Activated CD4-positive, alpha-beta T cell treated with anti-CD3 and anti-CD28 coated beads for 36 hours (primary cell): ENCODE results near the gene COL20A1. TPM values are rescaled to one million over a fixed set of nuclear protein-coding genes. Genes with fewer than 3 reads are reported as not detected.

Source experiments
- ATAC-seq: fragments of 200-7000 bp; cut with Tn5 transposase; one replicate; pipeline ENCODE4 v1.10.0; 2021; ENCODE audit warnings: mild to moderate bottlenecking, moderate library complexity
- CTCF ChIA-PET: fragments of 350-600 bp; sonication (Branson Sonifier 250); formaldehyde crosslinking; loops from one replicate; lab custom pipeline; 2021; ENCODE audit warnings: antibody characterized with exemption; lab: Charles Lee
- POLR2A ChIA-PET: fragments of 350-600 bp; sonication (Branson Sonifier 250); formaldehyde crosslinking; loops from one replicate; lab custom pipeline; 2021; ENCODE audit warnings: antibody characterized with exemption, inconsistent platforms; lab: Charles Lee
- DNase-seq: peaks from one replicate; pipeline ENCODE4 v3.0.0-alpha.2; 2020
- H3K27ac Mint-ChIP-seq: one replicate; pipeline ENCODE4 v1.8.0; 2021; ENCODE audit warnings: mixed read lengths
- H3K27me3 Mint-ChIP-seq: one replicate; pipeline ENCODE4 v1.8.0; 2021; ENCODE audit warnings: mixed read lengths
- H3K36me3 Mint-ChIP-seq: one replicate; pipeline ENCODE4 v1.8.0; 2021; ENCODE audit warnings: low read depth, mixed read lengths
- H3K4me1 Mint-ChIP-seq: one replicate; pipeline ENCODE4 v1.8.0; 2021; ENCODE audit warnings: mixed read lengths
- H3K4me3 Mint-ChIP-seq: one replicate; pipeline ENCODE4 v1.8.0; 2021; ENCODE audit warnings: mild to moderate bottlenecking, moderate library complexity, mixed read lengths
- H3K9me3 Mint-ChIP-seq: one replicate; pipeline ENCODE4 v1.8.0; 2021; ENCODE audit warnings: low read depth, mixed read lengths
- intact Hi-C, 2 experiments: fragments of 100-400 bp; cut with DNase I in 1 of 2; cut with micrococcal nuclease in 1 of 2; formaldehyde crosslinking; loops; one replicate each; pipeline versions ENCODE4 v1.14.2 to v1.15.1; 2022 to 2024; cut with DNase I, micrococcal nuclease
- total RNA-seq, 2 experiments: library from RNA; stranded (reverse); gene quantifications; one replicate each; pipeline ENCODE4 v1.2.3, GENCODE V29; 2021

Gene COL20A1
- total RNA-seq, 2 experiments from 2014 or later, result 0.04 to 0.09 TPM

DNA sequence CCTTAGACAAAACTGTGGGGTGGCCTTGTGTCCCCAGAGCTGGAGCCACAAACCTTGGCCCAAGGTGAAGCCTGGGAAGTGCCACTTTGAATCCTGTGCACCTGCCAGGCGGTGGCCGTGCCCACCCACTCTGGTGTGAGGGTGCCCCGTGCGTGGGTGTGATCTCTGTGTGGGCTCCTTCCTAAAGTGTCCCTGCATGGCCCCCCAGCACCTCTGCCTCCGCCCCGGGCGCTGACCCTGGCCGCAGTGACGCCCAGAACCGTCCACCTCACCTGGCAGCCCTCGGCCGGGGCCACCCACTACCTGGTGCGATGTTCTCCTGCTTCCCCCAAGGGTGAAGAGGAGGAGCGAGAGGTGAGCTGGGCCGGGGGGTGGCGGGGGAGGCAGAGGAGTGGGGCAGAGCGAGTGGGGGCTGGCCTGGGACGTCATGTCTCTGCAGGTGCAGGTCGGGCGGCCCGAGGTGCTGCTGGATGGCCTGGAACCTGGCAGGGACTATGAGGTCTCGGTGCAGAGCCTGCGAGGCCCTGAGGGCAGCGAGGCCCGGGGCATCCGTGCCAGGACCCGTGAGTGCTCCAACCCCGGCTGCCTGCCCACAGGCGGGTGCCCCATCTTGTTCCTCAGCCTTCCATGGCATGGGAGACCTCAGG is 18.3 kb downstream of the COL20A1 start:
- no peaks in the 10 kb centered on the region for H3K36me3 Mint-ChIP-seq
- DNase-seq (no peak), ATAC-seq (no peak)
- no peaks in the 10 kb centered on the region for H3K27me3 Mint-ChIP-seq
- ChIA-PET POLR2A (no interaction called here), CTCF (interaction anchor here (2.2 kb wide), 1 partner anchor 71 kb away, joined by 8 read pairs; no protein-coding TSS in a partner anchor)
- H3K4me3 Mint-ChIP-seq, result no peak overlapping the region
- H3K27ac Mint-ChIP-seq, result no peak overlapping the region
- no peaks in the 10 kb centered on the region for H3K9me3 Mint-ChIP-seq
- intact Hi-C loops, result no loop called here
- no peaks in the 10 kb centered on the region for H3K4me1 Mint-ChIP-seq

- Mint-ChIP-seq H3K36me3 (no peaks in the 10 kb centered on the region), H3K4me3 (no peak overlapping the region), H3K4me1 (no peaks in the 10 kb centered on the region), H3K27me3 (no peaks in the 10 kb centered on the region), H3K27ac (no peak overlapping the region), H3K9me3 (no peaks in the 10 kb centered on the region)
- no peak for DNase-seq
- ChIA-PET POLR2A (no interaction called here), CTCF (no interaction called here)
- intact Hi-C loops, result no loop called here
- ATAC-seq, result no peak
Observed at GRCh38 chr20:63311833-63312243, 18.9 kb downstream of the COL20A1 start.

DNA sequence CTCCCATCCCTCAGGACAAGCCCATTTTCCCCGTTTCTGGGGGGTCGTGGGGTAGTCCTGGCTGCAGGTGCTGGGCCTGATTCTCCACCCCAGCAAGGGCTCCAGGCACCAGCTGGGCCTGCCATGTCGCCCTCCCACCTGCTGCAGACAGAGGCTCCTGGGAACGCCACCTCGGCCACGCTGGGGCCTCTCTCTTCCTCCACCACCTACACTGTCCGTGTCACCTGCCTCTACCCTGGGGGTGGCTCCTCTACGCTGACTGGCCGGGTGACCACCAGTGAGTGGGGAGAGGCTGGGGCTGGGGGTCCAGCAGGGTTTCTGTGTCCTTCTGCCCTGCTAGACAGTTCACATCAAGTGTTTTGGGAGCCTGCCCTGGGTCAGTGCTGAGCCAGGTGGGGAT is 19.3 kb downstream of the COL20A1 start:
- Mint-ChIP-seq H3K4me1 (no peaks in the 10 kb centered on the region), H3K9me3 (no peaks in the 10 kb centered on the region), H3K4me3 (no peak overlapping the region), H3K36me3 (no peaks in the 10 kb centered on the region), H3K27me3 (no peaks in the 10 kb centered on the region), H3K27ac (no peak overlapping the region)
- intact Hi-C loops, result no loop called here
- ATAC-seq (no peak), DNase-seq (no peak)
- CTCF ChIA-PET, result no interaction called here
- POLR2A ChIA-PET, result no interaction called here

DNA sequence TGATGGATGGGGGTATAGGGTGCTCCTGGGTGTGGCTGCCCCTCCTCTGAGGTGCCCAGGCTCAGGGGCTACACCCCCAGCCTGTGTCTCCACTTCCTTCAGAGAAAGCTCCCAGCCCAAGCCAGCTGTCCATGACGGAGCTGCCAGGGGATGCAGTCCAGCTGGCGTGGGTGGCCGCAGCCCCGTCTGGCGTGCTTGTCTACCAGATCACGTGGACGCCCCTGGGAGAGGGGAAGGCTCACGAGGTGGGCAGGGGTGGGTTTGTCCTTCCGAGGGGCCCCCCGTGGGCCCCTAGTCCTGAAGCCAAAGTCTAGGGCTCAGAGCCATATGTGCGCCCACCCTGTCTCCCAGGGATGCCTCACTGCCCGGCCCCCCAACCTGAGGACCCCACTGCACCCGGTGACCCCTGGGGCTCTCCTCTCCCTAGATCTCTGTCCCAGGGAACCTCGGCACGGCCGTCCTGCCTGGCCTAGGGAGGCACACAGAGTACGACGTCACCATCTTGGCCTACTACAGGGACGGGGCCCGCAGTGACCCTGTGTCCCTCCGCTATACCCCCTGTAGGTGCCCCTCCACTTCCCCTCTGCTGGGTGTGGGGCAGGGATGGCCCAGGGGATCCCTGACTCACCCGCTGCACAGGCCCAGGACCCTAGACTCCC is 19.8 kb downstream of the COL20A1 start:
- no peaks in the 10 kb centered on the region for H3K9me3 Mint-ChIP-seq
- DNase-seq (no peak), ATAC-seq (no peak)
- POLR2A ChIA-PET, result no interaction called here
- CTCF ChIA-PET, result no interaction called here
- H3K27ac Mint-ChIP-seq, result no peak overlapping the region
- H3K27me3 Mint-ChIP-seq, result no peaks in the 10 kb centered on the region
- H3K4me1 Mint-ChIP-seq, result no peaks in the 10 kb centered on the region
- no peak overlapping the region for H3K4me3 Mint-ChIP-seq
- intact Hi-C loops, result no loop called here
- H3K36me3 Mint-ChIP-seq, result no peaks in the 10 kb centered on the region

DNA sequence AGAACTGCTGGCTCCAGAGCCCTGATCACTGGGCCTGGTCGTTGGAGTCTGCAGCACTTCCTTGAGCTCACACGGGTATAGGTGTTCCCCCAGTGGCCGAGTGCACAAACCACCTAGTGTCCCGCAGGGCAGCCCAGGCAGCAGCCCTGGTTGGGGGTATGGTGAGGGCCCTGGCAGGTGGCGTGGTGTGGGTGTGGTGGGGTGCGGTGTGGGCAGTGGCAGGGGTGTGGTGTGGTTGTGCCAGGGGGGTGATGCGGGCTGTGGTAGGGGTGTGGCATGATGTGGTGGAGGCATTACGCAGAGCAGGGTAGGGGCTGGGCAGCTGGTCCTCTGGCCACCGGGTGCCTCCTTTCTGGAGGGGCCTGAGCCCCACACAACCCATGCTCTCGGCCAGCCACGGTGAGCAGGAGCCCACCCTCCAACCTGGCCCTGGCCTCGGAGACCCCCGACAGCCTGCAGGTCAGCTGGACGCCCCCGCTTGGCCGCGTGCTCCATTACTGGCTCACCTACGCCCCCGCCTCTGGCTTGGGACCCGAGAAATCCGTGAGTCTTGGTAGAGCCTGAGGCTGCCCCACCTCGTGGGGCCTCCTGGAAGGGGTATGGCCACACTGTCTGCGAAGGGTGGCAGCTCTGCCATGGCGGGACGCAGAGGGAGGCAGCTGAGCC is 20.5 kb downstream of the COL20A1 start:
- CTCF ChIA-PET, result no interaction called here
- Mint-ChIP-seq H3K36me3 (no peaks in the 10 kb centered on the region), H3K27me3 (no peaks in the 10 kb centered on the region), H3K4me1 (no peaks in the 10 kb centered on the region), H3K27ac (no peak overlapping the region), H3K9me3 (no peaks in the 10 kb centered on the region), H3K4me3 (no peak overlapping the region)
- no peak for DNase-seq
- intact Hi-C loops, result no loop called here
- no peak for ATAC-seq
- POLR2A ChIA-PET, result no interaction called here

GRCh38 chr20:63314015-63314471 is 21.1 kb downstream of the COL20A1 start:
- CTCF ChIA-PET, result interaction anchor here (0.6 kb wide), 1 partner anchor 126 kb away, joined by 3 read pairs; no protein-coding TSS in a partner anchor
- H3K27me3 Mint-ChIP-seq, result no peaks in the 10 kb centered on the region
- no peak for ATAC-seq
- H3K9me3 Mint-ChIP-seq, result no peaks in the 10 kb centered on the region
- no peaks in the 10 kb centered on the region for H3K4me1 Mint-ChIP-seq
- POLR2A ChIA-PET, result no interaction called here
- no peak overlapping the region for H3K27ac Mint-ChIP-seq
- H3K4me3 Mint-ChIP-seq, result no peak overlapping the region
- H3K36me3 Mint-ChIP-seq, result no peaks in the 10 kb centered on the region
- intact Hi-C loops, result no loop called here
- DNase-seq, result no peak

GRCh38 chr20:63314566-63315239 is 21.7 kb downstream of the COL20A1 start:
- POLR2A ChIA-PET, result no interaction called here

DNA sequence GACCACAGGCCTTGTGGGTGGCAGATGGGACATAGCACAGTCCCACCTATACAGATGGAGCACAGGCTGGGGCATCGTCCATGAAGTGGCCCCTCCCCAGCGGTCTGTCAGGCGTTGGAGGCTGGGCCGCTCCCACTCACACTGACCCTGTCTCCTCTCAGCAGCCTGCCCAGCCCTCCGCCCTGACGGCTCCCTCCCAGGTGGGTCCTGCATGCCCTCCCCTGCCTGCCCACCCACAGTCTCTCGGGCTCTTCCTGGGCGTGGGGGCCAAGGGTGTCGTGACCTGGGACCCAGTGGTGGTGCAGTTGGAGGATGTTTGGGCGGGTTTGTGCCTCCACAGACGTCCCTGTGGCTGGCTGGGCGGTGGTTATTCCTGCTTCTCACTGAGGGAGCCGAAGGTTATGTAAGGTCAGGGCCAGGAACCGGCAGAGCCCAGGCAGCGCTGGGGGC is 22.3 kb downstream of the COL20A1 start:
- Mint-ChIP-seq H3K27me3 (no peaks in the 10 kb centered on the region), H3K36me3 (no peaks in the 10 kb centered on the region), H3K27ac (no peak overlapping the region), H3K4me3 (no peak overlapping the region), H3K9me3 (no peaks in the 10 kb centered on the region), H3K4me1 (no peaks in the 10 kb centered on the region)
- intact Hi-C loops, result no loop called here
- no peak for DNase-seq
- no peak for ATAC-seq
- ChIA-PET POLR2A (no interaction called here), CTCF (no interaction called here)

More at GRCh38 chr20:63314566-63315239, 21.7 kb downstream of the COL20A1 start:
- no peak overlapping the region for H3K4me3 Mint-ChIP-seq
- CTCF ChIA-PET, result interaction anchor here (0.6 kb wide), 1 partner anchor 126 kb away, joined by 3 read pairs; no protein-coding TSS in a partner anchor
- no peaks in the 10 kb centered on the region for H3K4me1 Mint-ChIP-seq
- H3K27me3 Mint-ChIP-seq, result no peaks in the 10 kb centered on the region
- no peaks in the 10 kb centered on the region for H3K9me3 Mint-ChIP-seq
- no peak for DNase-seq
- no peak overlapping the region for H3K27ac Mint-ChIP-seq
- no peak for ATAC-seq
- no peaks in the 10 kb centered on the region for H3K36me3 Mint-ChIP-seq
- intact Hi-C loops, result no loop called here

DNA sequence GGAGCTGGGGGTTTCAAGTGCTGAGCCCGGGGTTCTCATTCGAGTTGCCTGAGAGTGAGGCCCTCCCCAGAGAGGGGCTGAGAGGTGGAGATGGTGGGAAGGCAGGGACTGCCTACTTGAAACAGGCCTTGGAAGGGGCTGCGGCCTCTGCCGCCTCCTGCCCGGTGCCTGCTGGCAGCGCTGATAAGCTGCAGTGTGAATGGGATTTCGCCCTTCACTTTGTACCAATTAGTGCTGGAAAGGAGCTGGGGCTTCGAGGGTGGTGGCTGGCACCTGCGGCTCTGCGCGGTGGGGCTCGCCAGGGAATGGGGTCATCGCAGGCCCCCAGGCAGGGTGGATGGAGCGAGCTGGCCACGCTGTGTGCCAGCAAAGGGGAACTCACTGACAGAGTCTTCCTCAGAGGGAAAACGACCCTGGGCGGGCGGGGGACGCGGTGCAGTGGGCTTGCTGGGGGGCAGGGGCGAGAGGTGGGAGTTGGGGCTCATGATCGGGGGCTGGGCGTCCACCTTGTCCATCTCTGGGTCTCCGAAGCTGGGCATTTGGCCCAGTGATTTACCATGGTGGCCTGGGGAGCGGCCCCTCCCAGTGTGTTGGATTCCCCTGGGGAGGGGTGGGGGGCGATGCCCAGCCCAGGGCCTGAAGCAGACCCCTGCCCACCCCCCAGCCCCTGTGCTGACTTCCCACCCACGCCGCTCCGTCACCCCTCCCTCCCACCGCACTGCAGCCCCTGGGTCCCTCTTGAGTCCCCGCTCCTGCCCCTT is 22.9 kb downstream of the COL20A1 start:
- ATAC-seq (no peak), DNase-seq (peak; percentile 2)
- H3K9me3 Mint-ChIP-seq, result no peaks in the 10 kb centered on the region
- ChIA-PET CTCF (interaction anchor here (0.6 kb wide), 1 partner anchor 18 kb away, joined by 3 read pairs; no protein-coding TSS in a partner anchor), POLR2A (no interaction called here)
- intact Hi-C loops, result no loop called here
- no peaks in the 10 kb centered on the region for H3K27me3 Mint-ChIP-seq
- H3K4me1 Mint-ChIP-seq, result no peaks in the 10 kb centered on the region
- H3K36me3 Mint-ChIP-seq, result no peaks in the 10 kb centered on the region
- H3K4me3 Mint-ChIP-seq, result no peak overlapping the region
- no peak overlapping the region for H3K27ac Mint-ChIP-seq

- Mint-ChIP-seq H3K4me1 (no peaks in the 10 kb centered on the region), H3K27ac (no peak overlapping the region), H3K9me3 (no peaks in the 10 kb centered on the region), H3K36me3 (no peaks in the 10 kb centered on the region), H3K4me3 (no peak overlapping the region), H3K27me3 (no peaks in the 10 kb centered on the region)
- POLR2A ChIA-PET, result no interaction called here
- intact Hi-C loops, result no loop called here
- ATAC-seq (no peak), DNase-seq (peak; percentile 2)
- CTCF ChIA-PET, result interaction anchor here (1.5 kb wide), 1 partner anchor 9 kb away, joined by 4 read pairs; no protein-coding TSS in a partner anchor
Observed at GRCh38 chr20:63316502-63316921, 23.5 kb downstream of the COL20A1 start.

GRCh38 chr20:63317061-63317460 is 24.1 kb downstream of the COL20A1 start:
- no peaks in the 10 kb centered on the region for H3K9me3 Mint-ChIP-seq
- H3K4me1 Mint-ChIP-seq, result no peaks in the 10 kb centered on the region
- DNase-seq (no peak), ATAC-seq (no peak)
- ChIA-PET POLR2A (no interaction called here), CTCF (interaction anchor here (1.5 kb wide), 1 partner anchor 9 kb away, joined by 4 read pairs; no protein-coding TSS in a partner anchor)
- H3K36me3 Mint-ChIP-seq, result no peaks in the 10 kb centered on the region
- no peak overlapping the region for H3K27ac Mint-ChIP-seq
- H3K27me3 Mint-ChIP-seq, result no peaks in the 10 kb centered on the region
- intact Hi-C loops, result no loop called here
- no peak overlapping the region for H3K4me3 Mint-ChIP-seq
